SU-DHL-6 (cell line): Measurements from ENCODE around the gene CHST15.

Source experiments
- H2AFZ ChIP-seq: fragments of 200-600 bp; sonication (generic); 2 replicates; pipeline ENCODE4 v1.6.1; 2014; ENCODE audit warnings: low read depth, mild to moderate bottlenecking, moderate library complexity, mixed read lengths, antibody characterized with exemption, low read length; ENCODE audit not compliant: severe bottlenecking
- H3F3A ChIP-seq: fragments of 200-600 bp; shearing (Covaris generic); 2 replicates; pipeline ENCODE4 v1.6.0; 2016; ENCODE audit warnings: antibody characterized with exemption, mild to moderate bottlenecking; ENCODE audit not compliant: insufficient read depth
- H3K27ac ChIP-seq: fragments of 200-600 bp; sonication (generic); 2 replicates; pipeline ENCODE4 v1.5.1; 2016; ENCODE audit warnings: low read depth, mild to moderate bottlenecking, low read length, moderate library complexity, mixed read lengths
- H3K27me3 ChIP-seq: fragments of 200-600 bp; sonication (generic), shearing (Covaris generic); 2 replicates; pipeline ENCODE4 v1.6.0; 2014; ENCODE audit warnings: mild to moderate bottlenecking, low read length
- H3K36me3 ChIP-seq: fragments of 200-600 bp; sonication (generic); 2 replicates; pipeline ENCODE4 v1.6.1; 2014; ENCODE audit warnings: mild to moderate bottlenecking, low read length, mixed read lengths
- H3K4me2 ChIP-seq: fragments of 300-600, 200-600 bp; shearing (Covaris generic), sonication (generic); 2 replicates; pipeline ENCODE4 v1.6.0; 2014; ENCODE audit warnings: low read length, low read depth, mild to moderate bottlenecking; ENCODE audit not compliant: poor library complexity, severe bottlenecking
- H3K4me3 ChIP-seq: fragments of 200-600 bp; sonication (generic); 2 replicates; pipeline ENCODE4 v1.5.1; 2014; ENCODE audit warnings: antibody characterized with exemption, low read length, mild to moderate bottlenecking, mixed read lengths; ENCODE audit not compliant: insufficient read depth, poor library complexity, severe bottlenecking
- H3K79me2 ChIP-seq: fragments of 200-600 bp; sonication (generic); 2 replicates; pipeline ENCODE4 v1.6.1; 2014; ENCODE audit warnings: mild to moderate bottlenecking, low read length, moderate library complexity; ENCODE audit not compliant: insufficient read depth
- H3K9ac ChIP-seq: fragments of 200-600 bp; sonication (generic); 2 replicates; pipeline ENCODE4 v1.7.0; 2014; ENCODE audit warnings: mild to moderate bottlenecking, low read length
- H3K9me2 ChIP-seq: fragments of 200-600 bp; sonication (generic); replicated peaks from 2 replicates; pipeline ENCODE4 v1.6.1; 2014; ENCODE audit warnings: low read length; ENCODE audit not compliant: insufficient read depth
- H3K9me3 ChIP-seq: fragments of 200-600 bp; sonication (generic); 2 replicates; pipeline ENCODE4 v1.6.1; 2014; ENCODE audit warnings: low read length, mixed read lengths; ENCODE audit not compliant: insufficient read depth
- H4K20me1 ChIP-seq: fragments of 200-600 bp; sonication (generic); 2 replicates; pipeline ENCODE4 v1.6.1; 2014; ENCODE audit warnings: low read depth, mild to moderate bottlenecking, antibody characterized with exemption, low read length, moderate library complexity, mixed read lengths
- EZH2phosphoT487 ChIP-seq: fragments of 200-600 bp; sonication (generic), shearing (Covaris generic); conservative IDR thresholded peaks from 2 replicates; pipeline ENCODE4 v1.6.1; 2018; ENCODE audit warnings: mild to moderate bottlenecking, antibody characterized with exemption, low read length, moderate library complexity, mixed read lengths
- TF ChIP-seq, protein P1 (sequence below): fragments of 200-600 bp; sonication (generic); IDR thresholded peaks from one replicate; pipeline ENCODE4 v1.5.1; 2017; ENCODE audit warnings: antibody characterized with exemption, mild to moderate bottlenecking, low read length, moderate library complexity; ENCODE audit not compliant: insufficient read depth, poor library complexity, severe bottlenecking

CHST15 gene

DNA sequence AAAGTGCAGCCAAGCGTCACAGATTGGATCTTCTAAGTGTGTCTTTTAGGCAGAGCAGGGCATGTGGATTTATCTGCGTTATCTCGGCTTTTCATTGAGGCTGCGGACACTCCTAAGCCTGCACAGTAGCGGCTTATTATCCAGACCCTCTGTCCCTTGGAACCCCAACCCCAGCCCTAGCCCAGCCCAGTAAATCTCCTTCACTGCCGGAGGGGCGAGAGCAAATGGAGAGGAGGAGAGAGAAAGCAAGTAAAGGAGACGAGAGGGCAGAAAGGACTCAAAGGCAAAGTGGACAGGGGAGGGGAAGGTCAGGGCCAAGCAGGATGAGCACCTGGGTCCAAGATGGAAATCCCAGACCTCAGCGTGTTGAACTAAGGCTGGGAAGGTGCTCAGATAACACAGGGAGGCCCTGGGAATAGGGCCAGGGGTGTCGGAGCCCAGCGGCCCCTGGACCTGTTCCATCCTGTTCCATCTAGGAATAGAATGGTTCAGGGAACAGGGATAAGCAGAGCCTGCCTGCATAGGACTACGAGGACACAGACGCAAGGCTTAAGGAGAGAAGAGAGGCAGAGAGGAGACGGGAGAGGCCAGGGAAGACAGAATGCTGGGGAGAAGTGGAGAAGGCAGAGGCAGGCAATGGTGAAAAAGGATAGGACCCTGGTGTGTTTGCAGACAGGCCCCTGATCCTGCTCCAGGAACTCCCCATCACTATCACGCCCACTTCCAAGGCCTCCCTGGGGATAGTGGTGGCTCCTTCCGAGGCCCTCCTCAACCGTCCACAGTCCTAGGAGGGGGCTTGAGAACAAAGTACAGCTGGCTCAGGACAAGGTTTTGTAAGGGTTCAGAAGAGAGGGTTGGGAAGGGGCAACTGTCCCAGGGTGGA, 99.6 kb downstream of the CHST15 start:
- H3K79me2 ChIP-seq: no peaks in the 10 kb centered on the region
- no peaks in the 10 kb centered on the region for H3K9me3 ChIP-seq
- no peaks in the 10 kb centered on the region for H3K36me3 ChIP-seq
- H3F3A ChIP-seq: no peaks in the 10 kb centered on the region
- no peak overlapping the region for H3K4me3 ChIP-seq
- H2AFZ ChIP-seq: no peak overlapping the region
- H3K27me3 ChIP-seq: no peaks in the 10 kb centered on the region
- H3K9ac ChIP-seq: no peak overlapping the region
- no peak overlapping the region for H3K4me2 ChIP-seq
- no peak overlapping the region for H3K27ac ChIP-seq
- H4K20me1 ChIP-seq: no peaks in the 10 kb centered on the region
- no peak for TF ChIP-seq EZH2phosphoT487
- TF ChIP-seq, protein P1, sequence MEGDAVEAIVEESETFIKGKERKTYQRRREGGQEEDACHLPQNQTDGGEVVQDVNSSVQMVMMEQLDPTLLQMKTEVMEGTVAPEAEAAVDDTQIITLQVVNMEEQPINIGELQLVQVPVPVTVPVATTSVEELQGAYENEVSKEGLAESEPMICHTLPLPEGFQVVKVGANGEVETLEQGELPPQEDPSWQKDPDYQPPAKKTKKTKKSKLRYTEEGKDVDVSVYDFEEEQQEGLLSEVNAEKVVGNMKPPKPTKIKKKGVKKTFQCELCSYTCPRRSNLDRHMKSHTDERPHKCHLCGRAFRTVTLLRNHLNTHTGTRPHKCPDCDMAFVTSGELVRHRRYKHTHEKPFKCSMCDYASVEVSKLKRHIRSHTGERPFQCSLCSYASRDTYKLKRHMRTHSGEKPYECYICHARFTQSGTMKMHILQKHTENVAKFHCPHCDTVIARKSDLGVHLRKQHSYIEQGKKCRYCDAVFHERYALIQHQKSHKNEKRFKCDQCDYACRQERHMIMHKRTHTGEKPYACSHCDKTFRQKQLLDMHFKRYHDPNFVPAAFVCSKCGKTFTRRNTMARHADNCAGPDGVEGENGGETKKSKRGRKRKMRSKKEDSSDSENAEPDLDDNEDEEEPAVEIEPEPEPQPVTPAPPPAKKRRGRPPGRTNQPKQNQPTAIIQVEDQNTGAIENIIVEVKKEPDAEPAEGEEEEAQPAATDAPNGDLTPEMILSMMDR: no peak
- H3K9me2 ChIP-seq: no peaks in the 10 kb centered on the region

DNA sequence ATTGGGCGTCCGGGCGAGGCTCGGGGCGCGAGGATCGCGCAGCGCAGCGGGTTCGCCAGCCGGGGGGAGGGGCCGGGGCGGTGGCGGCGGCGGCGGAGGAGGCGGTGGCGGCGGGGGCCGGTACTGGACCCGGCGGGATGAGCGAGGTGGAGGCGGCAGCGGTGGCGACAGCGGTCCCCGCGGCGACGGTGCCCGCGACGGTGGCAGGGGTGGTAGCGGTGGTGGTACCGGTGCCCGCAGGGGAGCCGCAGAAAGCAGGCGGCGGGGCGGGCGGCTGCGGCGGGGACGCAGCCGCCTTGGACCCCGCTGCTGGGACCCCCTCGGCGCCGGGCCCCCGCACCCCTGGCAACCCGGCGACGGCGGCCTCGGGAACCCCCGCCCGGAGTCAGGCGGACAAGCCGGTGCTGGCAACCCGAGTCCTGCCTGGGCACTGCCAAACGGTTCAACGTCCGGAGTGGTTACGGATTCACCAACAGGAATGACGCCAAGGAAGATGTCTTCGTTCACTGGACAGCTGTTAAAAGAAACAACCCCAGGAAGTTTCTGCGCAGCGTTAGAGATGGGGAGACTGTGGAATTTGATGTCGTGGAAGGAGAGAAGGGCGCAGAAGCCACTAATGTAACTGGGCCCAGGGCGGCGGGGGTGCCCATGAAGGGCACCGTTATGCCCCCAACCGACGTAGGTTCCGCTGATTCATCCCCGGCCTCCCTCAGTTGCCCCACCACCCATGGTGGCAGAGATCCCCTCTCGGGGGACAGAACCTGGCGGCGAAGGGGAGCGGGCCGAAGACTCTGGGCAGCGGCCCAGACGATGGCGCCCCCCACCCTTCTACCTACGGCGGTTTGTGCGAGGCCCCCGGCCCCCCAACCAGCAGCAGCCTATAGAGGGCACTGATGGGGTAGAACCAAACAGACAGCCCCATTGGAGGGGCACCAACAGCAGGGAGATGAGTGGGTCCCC, 101.5 kb downstream of the CHST15 start:
- TF ChIP-seq, protein P1: no peak
- TF ChIP-seq EZH2phosphoT487: no peak
- Histone ChIP-seq H2AFZ (no peak overlapping the region), H3K9me2 (no peaks in the 10 kb centered on the region), H3K36me3 (no peaks in the 10 kb centered on the region), H3F3A (no peaks in the 10 kb centered on the region), H3K9ac (no peak overlapping the region), H3K27me3 (no peaks in the 10 kb centered on the region), H4K20me1 (no peaks in the 10 kb centered on the region), H3K79me2 (no peaks in the 10 kb centered on the region), H3K4me3 (no peak overlapping the region), H3K27ac (no peak overlapping the region), H3K9me3 (no peaks in the 10 kb centered on the region), H3K4me2 (no peak overlapping the region)

DNA sequence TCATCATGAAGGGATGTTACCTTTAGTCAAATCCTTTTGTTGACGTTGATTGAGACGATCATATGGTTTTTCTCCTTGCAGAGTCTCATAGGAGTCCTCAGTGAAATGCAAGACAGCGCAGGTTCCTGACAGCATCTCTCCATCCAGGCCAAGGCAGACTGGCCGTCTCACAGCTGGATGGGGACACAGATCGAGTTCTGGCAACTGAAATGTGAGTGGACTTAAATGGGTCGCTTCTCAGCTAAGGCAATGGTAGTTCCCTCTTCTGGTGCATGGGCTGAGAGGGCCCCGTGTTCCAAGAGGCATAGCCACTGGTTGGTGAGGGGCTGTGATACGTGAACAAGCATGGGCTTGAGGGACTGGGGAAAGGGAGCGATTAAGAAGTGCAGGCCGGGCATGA, 102.5 kb downstream of the CHST15 start:
- Histone ChIP-seq H3K9ac (no peak overlapping the region), H3K36me3 (no peaks in the 10 kb centered on the region), H3K4me2 (no peak overlapping the region), H3F3A (no peaks in the 10 kb centered on the region), H3K4me3 (no peak overlapping the region), H2AFZ (no peak overlapping the region), H3K27me3 (no peaks in the 10 kb centered on the region), H3K9me2 (no peaks in the 10 kb centered on the region), H3K9me3 (no peaks in the 10 kb centered on the region), H3K27ac (no peak overlapping the region), H4K20me1 (no peaks in the 10 kb centered on the region), H3K79me2 (no peaks in the 10 kb centered on the region)
- TF ChIP-seq EZH2phosphoT487: no peak
- TF ChIP-seq, protein P1: no peak
